GM12872 (cell line): Measurements from ENCODE around the gene NID1.

Experiments
- TF ChIP-seq, protein P1 (sequence below): IDR thresholded peaks from 3 replicates; pipeline ENCODE4 v1.5.1; 2011; ENCODE audit warnings: low read depth, mild to moderate bottlenecking, low read length, moderate library complexity; ENCODE audit not compliant: insufficient read depth

NID1 gene

DNA sequence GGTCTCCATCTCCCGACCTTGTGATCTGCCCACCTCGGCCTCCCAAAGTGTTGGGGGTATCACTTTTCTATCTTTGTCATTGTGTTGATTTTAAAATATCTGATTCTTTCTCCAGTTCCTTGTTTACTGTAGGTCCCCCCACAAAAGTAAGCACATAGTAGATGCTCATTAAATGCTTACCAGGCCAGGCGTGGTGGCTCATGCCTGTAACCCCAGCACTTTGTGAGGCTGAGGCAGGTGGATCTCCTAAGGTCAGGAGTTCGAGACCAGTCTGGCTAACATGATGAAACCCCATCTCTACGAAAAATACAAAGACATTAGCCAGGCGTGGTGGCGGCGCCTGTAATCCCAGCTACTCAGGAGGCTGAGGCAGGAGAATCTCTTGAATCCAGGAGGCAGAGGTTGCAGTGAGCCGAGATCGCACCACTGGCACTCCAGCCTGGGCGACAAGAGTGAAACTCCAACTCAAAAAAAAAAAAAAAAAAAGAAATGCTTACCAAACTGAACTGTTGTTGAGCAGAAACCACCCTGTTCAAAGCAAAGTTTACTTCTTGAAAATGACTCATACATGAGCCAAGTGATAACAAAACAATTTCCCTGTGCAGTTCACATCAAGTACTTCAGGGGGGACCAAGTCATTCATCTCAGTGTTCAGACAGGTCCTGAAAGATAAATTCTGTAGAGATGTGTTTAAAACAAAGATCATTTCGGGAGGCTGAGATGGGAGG, 24.3 kb upstream of the NID1 start:
- TF ChIP-seq, protein P1, sequence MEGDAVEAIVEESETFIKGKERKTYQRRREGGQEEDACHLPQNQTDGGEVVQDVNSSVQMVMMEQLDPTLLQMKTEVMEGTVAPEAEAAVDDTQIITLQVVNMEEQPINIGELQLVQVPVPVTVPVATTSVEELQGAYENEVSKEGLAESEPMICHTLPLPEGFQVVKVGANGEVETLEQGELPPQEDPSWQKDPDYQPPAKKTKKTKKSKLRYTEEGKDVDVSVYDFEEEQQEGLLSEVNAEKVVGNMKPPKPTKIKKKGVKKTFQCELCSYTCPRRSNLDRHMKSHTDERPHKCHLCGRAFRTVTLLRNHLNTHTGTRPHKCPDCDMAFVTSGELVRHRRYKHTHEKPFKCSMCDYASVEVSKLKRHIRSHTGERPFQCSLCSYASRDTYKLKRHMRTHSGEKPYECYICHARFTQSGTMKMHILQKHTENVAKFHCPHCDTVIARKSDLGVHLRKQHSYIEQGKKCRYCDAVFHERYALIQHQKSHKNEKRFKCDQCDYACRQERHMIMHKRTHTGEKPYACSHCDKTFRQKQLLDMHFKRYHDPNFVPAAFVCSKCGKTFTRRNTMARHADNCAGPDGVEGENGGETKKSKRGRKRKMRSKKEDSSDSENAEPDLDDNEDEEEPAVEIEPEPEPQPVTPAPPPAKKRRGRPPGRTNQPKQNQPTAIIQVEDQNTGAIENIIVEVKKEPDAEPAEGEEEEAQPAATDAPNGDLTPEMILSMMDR: no peak

DNA sequence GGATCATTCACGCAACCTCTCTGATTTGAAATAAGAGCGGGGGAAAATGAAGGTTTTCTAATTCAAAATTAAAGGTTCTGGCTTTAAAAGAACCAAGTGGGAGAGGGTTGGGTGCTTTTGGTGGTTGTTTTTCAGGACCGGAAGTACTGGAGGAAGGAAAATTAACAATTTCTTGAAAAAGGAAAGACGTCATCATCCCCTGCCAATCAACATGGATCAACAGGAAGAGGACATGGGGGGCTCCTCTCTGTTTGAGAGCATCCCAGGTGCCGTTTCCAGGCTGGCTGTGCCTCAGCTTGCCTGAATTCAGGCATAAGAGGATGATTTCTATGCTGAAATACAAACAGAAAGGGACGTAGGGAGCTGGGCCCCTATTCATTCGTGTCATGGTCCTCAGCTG, 21.6 kb upstream of the NID1 start:
- TF ChIP-seq, protein P1: no peak

DNA sequence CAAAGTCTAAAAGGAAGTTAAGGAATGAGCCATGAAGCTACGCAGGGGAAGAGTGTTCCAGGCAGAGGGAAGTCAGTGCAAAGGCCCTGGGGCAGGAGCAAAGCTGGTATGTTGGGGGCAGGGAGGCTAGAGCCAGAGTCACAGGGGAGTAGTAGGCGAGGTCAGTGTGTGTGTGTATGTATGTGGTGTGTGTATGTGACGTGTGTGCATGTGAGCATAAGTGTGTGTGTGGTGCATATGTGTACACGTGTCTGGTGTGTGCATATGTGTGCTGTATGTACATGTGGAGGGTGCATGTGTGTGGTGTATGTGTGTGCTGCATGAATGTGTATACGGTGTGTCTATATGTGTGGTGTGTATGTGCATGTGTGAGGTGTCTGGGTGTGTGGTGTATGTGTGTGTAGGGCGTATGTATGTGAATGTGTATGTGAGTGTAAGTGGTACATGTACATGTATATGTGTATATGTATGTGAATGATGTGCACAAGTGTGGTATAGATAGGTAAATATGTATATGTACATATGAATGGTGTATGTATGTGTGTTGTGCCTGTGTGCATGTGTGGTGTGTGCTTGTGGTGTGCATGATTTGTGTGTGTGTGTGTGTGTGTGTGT, 20.8 kb upstream of the NID1 start:
- TF ChIP-seq, protein P1: no peak

DNA sequence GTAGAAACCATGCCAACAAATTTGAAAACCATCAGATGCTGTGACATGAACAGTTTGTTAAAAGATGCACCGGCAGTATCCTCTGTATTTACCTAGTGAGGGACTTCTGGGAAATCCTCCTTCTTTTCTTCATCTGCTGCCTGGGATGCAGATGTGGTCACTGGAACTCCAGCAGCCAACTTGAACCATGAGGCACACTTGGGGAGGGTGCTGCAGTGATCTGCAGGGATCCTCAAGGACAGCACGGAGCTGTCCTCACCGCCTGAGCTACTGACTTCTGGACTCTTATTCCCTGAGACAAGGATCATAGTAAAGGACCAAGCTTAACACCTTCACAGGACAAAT, 19.5 kb upstream of the NID1 start:
- TF ChIP-seq, protein P1: no peak

DNA sequence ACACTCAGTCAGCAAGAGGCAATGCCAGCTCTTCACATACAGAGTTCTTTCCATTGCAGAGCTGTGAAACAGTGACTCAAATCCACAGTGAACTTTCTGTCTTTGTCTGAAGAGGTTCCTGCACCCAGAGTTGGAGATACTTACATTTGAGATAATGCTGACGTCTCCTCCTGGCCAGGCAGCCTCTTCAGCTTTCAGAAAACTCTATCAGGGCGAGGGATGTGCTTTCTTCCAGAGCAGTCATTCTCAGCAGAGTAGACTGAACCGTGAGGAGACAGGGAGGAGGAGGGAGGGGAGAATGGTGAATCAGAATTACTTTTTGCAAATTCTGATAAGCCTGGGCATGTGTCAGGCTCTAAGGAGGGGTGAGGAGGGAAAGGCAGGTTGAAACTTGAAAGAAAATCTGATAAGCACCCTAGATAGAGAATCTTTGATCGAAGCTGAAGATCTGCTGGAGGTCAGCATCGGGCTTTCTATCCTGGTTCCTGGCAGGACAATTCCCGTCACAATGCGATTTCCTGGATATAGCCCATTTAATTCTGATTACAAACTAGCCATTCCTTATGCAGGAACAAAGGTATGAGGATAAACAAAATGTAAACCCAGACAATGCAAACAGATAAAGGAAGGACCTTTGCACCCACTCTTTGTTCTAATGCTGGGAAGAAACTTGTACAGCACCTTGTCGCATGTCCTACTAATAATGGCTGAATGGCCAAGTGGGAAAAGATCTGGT, 18.9 kb upstream of the NID1 start:
- TF ChIP-seq, protein P1: no peak

DNA sequence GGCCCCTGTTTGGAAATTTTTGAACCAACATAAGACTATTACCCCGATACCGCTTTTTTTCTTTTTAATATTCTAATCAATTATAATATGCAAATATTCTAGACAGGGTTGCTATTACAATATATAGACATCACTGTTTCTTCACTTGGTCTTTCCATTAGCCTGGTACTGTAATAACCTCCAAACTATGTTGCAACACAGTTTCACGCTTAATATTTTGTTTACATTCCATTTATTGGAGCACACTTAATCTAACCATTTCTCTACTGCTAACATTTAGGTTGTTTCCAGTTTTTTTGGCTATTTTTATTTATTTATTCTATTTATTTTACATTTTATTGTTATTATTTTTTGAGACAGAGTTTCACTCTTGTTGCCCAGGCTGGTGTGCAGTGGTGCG, 17.6 kb upstream of the NID1 start:
- TF ChIP-seq, protein P1: no peak

DNA sequence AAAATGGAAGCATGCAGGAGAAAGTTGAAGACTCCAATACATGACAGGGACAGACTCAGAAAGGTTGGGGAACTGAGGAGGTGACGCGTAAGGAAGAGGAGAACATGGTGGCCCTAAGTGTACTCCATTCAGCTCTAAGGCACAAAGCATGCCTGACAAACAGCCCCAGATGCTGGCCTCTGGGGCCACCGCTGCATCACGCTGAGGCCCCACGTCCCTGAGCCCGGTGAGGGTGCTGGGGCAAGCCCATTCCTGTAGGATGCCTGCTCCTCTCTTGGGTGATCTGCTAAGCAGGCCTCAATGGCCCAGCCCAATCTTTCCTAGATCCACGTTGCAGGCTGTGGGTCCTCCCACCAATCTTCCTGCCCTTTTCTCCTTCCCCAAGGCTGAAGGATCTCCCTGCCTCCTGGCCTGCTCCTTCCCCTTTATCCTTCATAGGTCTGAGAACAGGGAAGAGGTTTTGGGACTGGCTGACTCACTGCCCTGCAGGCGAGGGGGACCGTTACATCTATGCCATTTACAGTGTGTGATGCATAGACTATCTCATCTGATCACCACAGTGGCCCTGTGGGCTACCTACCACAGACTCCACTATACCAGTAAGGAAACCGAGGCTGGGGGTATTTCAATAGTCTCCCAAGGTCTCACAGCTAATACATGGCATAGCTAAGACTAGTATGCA, 16.8 kb upstream of the NID1 start:
- TF ChIP-seq, protein P1: no peak
